SK-MEL-5 (cell line): Measurements from ENCODE around the gene RNF126. TPM values are rescaled to one million over a fixed set of nuclear protein-coding genes. Genes with fewer than 3 reads are reported as not detected.

Experiments
- DNase-seq: peaks from one replicate; pipeline ENCODE4 v3.0.0-alpha.2; 2016; ENCODE audit warnings: low read depth, low spot score
- in situ Hi-C: cut with HindIII; loops from 2 replicates; pipeline ENCODE4 v1.10.0; 2016; ENCODE audit warnings: low sequenced_read_pairs, high pct_unique_total_duplicates, low pct_unique_long_range_greater_than_20kb
- total RNA-seq: library from RNA; depleted of rRNA; stranded (reverse); fragments of >200 nt; shearing (Covaris generic); gene quantifications from 2 replicates; pipeline ENCODE4 v1.2.3, GENCODE V29; 2014

The RNF126 gene
- total RNA-seq, 1 experiment from 2014 or later: 29.6 TPM

DNA sequence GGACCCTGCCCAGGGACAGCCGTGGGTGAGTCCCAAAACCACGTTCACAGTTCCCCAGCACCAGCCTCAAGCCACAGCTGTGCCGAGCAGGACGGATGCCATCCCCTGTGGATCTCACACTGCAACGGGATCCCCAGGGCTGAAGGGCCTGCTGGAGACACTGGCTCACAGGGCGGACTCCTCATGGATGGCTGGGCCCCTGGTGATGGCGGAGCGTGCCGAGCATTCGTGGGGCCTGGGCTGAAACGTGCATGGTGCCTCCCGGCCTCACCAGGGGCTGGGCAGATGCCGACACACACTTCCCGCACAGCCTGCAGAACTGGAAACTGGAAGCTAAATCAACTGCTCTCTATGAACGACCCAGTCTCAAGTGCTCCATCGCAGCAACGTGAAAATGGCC, 9.6 kb downstream of the RNF126 start:
- in situ Hi-C loops: no loop called here
- DNase-seq: no peak

GRCh38 chr19:652467-653389, 10.3 kb downstream of the RNF126 start:
- no peak for DNase-seq
- in situ Hi-C loops: no loop called here

DNA sequence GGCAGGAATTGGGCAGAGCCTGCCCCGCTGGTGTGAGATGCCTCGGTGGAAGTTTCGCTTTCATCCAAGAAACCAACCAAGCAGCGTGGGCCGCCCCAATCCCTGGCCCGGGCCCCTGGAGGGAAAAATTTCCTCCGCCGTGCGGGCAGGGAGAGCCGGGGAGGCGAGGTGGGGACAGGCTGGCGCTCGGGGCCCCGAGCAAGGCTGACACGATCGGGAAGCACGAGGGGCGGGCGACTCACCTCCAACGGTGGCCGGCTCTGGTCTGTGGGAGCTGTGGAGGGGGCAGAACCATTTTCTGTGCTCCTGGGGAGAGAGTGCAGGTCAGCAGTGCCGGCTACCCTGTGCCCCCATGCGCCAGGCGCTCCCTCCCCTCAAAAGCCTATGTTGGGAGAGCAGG, 11.0 kb downstream of the RNF126 start:
- in situ Hi-C loops: no loop called here
- no peak for DNase-seq

DNA sequence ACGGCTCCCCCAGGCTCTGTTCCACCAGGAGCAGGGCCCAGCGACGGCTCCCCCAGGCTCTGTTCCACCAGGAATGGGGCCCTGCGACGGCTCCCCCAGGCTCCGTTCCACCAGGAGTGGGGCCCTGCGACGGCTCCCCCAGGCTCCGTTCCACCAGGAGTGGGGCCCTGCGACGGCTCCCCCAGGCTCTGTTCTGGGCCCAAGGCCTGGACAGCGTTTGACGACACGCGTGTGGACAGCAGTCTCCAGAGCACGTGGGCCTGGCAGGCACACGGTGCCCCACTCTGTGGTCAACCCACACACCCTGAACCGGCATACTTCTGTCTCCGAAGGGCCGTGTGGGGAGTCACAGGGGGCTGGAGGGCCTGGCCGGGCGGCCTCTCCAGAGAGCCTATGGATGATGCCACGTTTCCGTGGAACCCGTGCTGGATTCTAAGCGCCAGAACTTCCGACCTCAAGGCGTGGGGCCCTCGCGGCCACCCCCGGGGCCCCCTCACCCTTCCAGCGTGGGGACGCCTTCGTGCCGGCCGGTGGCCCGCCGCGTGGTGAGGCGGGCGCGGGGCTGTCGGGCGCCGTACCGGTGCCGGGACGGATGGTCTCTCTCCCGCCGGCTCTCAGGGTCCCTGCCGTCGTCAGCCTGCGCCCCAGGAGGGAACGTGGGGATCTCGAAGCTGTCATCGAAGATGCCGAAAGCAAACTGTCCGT, 11.7 kb downstream of the RNF126 start:
- in situ Hi-C loops: no loop called here
- DNase-seq: no peak

GRCh38 chr19:650121-650520, 12.9 kb downstream of the RNF126 start:
- in situ Hi-C loops: no loop called here
- DNase-seq: no peak

DNA sequence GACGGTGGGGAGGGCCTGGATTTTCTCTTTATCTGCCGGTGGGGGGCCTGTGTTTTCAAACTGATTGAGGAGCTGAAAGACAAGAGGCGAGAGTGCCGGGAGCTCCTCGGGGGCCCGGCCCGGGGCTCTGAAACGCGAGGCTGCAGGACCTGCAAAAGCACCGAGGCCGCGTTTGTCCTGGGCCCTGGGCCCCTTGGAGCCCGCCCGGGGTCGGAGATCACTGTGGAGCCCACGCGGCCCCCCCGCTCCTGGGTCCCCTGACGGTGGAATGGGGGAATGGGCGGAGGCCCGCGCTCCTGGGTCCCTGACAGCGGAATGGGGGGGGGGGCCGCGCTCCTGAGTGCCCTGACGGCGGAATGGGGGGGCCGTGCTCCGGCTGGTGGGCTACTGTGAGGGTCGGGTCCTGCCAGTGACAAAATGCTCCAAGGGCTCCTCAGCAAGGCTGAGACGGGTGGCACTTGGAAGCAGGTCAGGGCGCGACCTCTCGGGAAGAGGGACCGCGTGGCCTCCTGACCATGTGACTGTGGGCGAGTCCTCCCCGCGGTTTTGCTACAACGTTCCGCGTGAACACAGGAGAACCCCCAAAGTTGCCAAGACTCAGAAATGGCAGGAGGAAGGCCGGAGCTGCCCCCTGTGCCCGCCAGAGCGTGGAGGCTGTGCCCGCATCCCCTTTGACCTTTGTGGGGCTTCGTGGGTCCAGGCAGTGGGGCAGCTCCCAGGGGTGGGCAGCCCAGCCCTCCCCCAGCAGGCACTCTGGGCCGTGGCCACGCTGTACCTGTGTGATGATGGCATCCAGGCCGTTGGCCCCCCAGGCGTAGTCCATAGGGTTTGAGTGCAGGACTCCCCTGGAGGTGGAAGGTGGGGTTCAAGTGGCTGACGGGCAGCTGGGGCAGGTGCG, 13.9 kb downstream of the RNF126 start:
- DNase-seq: no peak
- in situ Hi-C loops: no loop called here

- in situ Hi-C loops: no loop called here
- no peak for DNase-seq
These were observed 14.7 kb downstream of the RNF126 start for GRCh38 chr19:648305-648704.

DNA sequence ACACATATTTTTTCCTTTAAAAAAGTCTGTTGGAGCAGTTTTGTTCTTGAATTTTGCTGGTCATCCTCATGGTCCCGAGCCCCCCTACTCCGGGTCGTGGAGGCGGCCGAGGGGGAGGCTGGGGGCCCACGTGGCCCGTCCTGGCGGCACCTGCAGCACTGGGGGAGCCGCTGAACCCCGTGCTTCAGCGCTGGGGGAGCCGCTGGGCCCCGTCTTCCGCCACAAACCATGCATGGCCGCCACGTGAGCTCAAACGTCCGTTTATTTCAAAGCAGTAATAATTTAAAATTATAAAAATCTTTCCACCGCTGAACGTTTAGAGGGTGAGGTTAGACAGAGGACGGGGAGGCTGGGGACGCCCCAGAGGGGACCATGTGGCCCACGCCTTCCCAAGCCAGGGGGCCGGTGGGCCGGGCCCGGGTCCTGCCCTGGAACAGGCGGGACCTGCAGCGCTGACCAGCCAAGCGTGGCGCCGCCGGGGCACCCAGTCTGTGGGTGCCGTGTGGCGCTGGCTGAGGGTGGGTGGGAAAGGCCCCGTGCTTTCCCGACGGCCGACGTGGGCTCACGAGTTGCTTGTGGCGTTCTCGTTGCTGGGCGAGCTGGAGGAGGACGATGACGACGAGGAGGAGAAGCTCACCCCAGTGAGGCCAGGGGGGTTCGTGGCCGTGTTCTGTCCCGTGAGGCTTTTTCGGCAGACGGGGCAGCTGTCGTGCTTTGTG, 15.3 kb downstream of the RNF126 start:
- DNase-seq: no peak
- in situ Hi-C loops: no loop called here

GRCh38 chr19:646779-647565, 16.0 kb downstream of the RNF126 start:
- in situ Hi-C loops: no loop called here
- DNase-seq: no peak

DNA sequence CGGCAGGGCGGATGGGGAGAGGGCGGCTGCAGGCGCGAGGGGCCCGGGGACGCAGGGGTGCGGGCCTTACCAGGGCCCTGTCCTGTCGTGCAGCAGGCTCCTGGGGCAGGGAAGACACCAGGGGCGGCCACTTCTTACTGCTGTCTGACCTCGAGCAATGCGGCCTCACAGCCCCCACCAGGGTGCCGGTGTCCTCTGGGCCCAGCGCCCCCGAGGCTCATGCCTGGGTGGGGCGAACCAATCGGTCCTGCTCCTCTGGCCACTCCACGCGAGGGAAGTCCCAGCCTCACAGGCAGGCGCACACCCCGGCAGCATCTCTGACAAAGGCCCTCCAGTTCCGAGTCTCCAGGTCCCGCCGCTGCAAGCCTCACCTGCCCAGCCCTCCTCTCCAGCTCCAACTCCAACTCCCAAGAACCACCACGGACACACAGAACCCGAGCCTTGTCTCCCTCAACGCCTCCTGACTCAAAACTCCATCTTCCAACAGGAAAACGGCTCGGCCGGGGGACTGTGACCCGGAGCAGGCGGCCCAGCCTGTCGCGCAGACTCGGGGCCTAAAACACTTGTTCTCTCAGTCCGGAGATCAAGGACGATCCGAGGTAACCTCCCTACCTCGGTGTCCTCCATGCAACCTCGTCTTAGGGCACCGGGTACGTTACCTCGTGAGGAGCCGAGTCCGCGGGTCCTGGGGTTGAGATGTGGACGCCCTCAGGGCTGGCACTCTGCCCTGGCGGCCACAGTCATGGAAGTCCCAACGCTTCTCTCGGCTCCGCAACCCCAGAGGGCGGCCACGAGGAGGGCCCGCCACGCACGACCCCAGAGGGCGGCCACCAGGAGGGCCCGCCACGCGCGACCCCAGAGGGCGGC, 16.9 kb downstream of the RNF126 start:
- in situ Hi-C loops: no loop called here
- DNase-seq: no peak

GRCh38 chr19:644789-645188, 18.2 kb downstream of the RNF126 start:
- DNase-seq: no peak
- in situ Hi-C loops: no loop called here

GRCh38 chr19:644363-644762, 18.7 kb downstream of the RNF126 start:
- DNase-seq: no peak
- in situ Hi-C loops: no loop called here

- in situ Hi-C loops: no loop called here
These were observed 19.3 kb downstream of the RNF126 start for GRCh38 chr19:643736-644135.

GRCh38 chr19:642767-643727, 20.0 kb downstream of the RNF126 start:
- in situ Hi-C loops: no loop called here
- no peak for DNase-seq

More at GRCh38 chr19:643736-644135, 19.3 kb downstream of the RNF126 start:
- no peak for DNase-seq

DNA sequence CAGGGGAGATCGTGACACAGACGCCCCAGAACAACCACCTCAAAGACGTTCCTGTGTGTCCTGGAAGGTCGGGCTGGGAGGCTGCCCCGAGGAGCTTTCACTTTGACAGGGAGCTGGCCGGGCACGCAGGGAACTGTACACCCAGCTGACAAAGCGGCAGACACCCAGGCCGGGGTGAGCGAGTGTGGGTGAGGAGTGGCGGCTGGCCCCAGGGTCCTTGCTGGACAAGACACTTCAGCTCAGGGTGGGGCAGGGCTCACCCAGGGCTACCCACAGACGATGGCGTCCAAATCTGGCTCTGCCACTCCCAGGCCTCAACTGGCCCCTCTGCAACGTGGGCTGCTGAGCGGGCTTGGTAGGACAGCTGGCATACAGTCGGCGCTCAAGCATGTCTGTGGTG, 21.3 kb downstream of the RNF126 start:
- in situ Hi-C loops: no loop called here
- DNase-seq: no peak
